B cell (primary cell): ENCODE measurements around the gene SLC4A5. TPM values are rescaled to one million over a fixed set of nuclear protein-coding genes. Genes with fewer than 3 reads are reported as not detected.

Experiments used
- ATAC-seq: fragments of 200-7000 bp; cut with Tn5 transposase; one replicate; pipeline ENCODE4 v1.10.0; 2021; ENCODE audit warnings: low read depth, mild to moderate bottlenecking, moderate number of reproducible peaks, moderate library complexity
- CTCF ChIA-PET: fragments of 350-600 bp; sonication (Branson Sonifier 250); formaldehyde crosslinking; loops from one replicate; lab custom pipeline; 2021; ENCODE audit warnings: antibody characterized with exemption, inconsistent platforms; lab: Charles Lee
- POLR2A ChIA-PET: fragments of 350-600 bp; sonication (Branson Sonifier 250); formaldehyde crosslinking; loops from one replicate; lab custom pipeline; 2021; ENCODE audit warnings: antibody characterized with exemption; lab: Charles Lee
- DNase-seq: peaks from one replicate; pipeline ENCODE4 v3.0.0; 2013
- H2AFZ ChIP-seq: 2 replicates; pipeline ENCODE4 v1.6.1; 2012; ENCODE audit warnings: mild to moderate bottlenecking, low read depth, low read length; ENCODE audit not compliant: insufficient read depth, poor library complexity, severe bottlenecking
- H3K27ac ChIP-seq, 2 donors: 1 replicate in 1 of 2; 2 replicates in 1 of 2; pipeline ENCODE4 v1.5.1; 2012 to 2013; ENCODE audit warnings: low read length in 2 of 2, mild to moderate bottlenecking in 2 of 2, moderate library complexity in 1 of 2
- H3K27me3 ChIP-seq, 4 experiments: fragments of 200-600 bp in 1 of 4; sonication (generic) in 1 of 4; replicated peaks in 1 of 4; 1 replicate in 2 of 4; 2 replicates in 2 of 4; pipeline versions ENCODE4 v1.6.1 to v1.7.0; 2013 to 2016; ENCODE audit warnings: low read length in 3 of 4, mild to moderate bottlenecking in 2 of 4, mixed read lengths in 1 of 4, moderate library complexity in 1 of 4; ENCODE audit not compliant: insufficient read depth in 4 of 4, control insufficient read depth in 3 of 4; ENCODE audit errors: control extremely low read depth in 1 of 4
- H3K36me3 ChIP-seq, 2 experiments: replicated peaks in 1 of 2; 1 replicate in 1 of 2; 2 replicates in 1 of 2; pipeline versions ENCODE4 v1.6.1 to v1.7.1; 2013; ENCODE audit warnings: low read length in 1 of 2; ENCODE audit not compliant: insufficient read depth in 2 of 2, control insufficient read depth in 1 of 2; ENCODE audit errors: control extremely low read depth in 1 of 2, extremely low read depth in 1 of 2
- H3K4me1 ChIP-seq, 2 donors: fragments of 200-600 bp in 1 of 2; sonication (generic) in 1 of 2; 1 replicate in 1 of 2; 2 replicates in 1 of 2; pipeline versions ENCODE4 v1.5.1 to v1.6.1; 2013 to 2017; ENCODE audit warnings: low read length in 2 of 2; ENCODE audit not compliant: control insufficient read depth in 2 of 2, insufficient read depth in 2 of 2
- H3K4me2 ChIP-seq: replicated peaks from 2 replicates; pipeline ENCODE3; 2012; ENCODE audit warnings: mild to moderate bottlenecking, low read depth, low read length; ENCODE audit not compliant: poor library complexity, severe bottlenecking
- H3K4me3 ChIP-seq, 5 experiments: fragments of 200-600 bp in 1 of 5; sonication (generic) in 1 of 5; 1 replicate in 3 of 5; 2 replicates in 2 of 5; pipeline versions ENCODE4 v1.5.1 to v1.7.0; 2011 to 2016; ENCODE audit warnings: low read length in 4 of 5, mild to moderate bottlenecking in 4 of 5, low read depth in 2 of 5, control low read depth in 1 of 5, moderate library complexity in 1 of 5; ENCODE audit not compliant: insufficient read depth in 1 of 5; ENCODE audit errors: control extremely low read depth in 1 of 5, extremely low read depth in 1 of 5
- H3K79me2 ChIP-seq: fragments of 200-600 bp; sonication (generic); one replicate; pipeline ENCODE4 v1.6.0; 2016; ENCODE audit warnings: low read length; ENCODE audit not compliant: control insufficient read depth, insufficient read depth
- H3K9ac ChIP-seq: fragments of 200-600 bp; sonication (generic); 2 replicates; pipeline ENCODE4 v1.6.1; 2017; ENCODE audit warnings: mild to moderate bottlenecking, low read length, moderate library complexity
- H3K9me3 ChIP-seq, 3 donors: one replicate each; pipeline versions ENCODE4 v1.6.1 to v1.7.1; 2013; ENCODE audit warnings: low read length in 2 of 3; ENCODE audit not compliant: control insufficient read depth in 2 of 3, insufficient read depth in 1 of 3; ENCODE audit errors: control extremely low read depth in 1 of 3
- H4K20me1 ChIP-seq: 2 replicates; pipeline ENCODE4 v1.6.0; 2012; ENCODE audit warnings: mild to moderate bottlenecking, low read length; ENCODE audit not compliant: insufficient read depth, control insufficient read depth, poor library complexity, severe bottlenecking
- H3K27ac Mint-ChIP-seq: one replicate; pipeline ENCODE4 v1.8.0; 2021; ENCODE audit warnings: mixed read lengths
- H3K27me3 Mint-ChIP-seq: one replicate; pipeline ENCODE4 v1.8.0; 2021; ENCODE audit warnings: mixed read lengths
- H3K4me1 Mint-ChIP-seq: one replicate; pipeline ENCODE4 v1.8.0; 2021; ENCODE audit warnings: mixed read lengths
- H3K4me3 Mint-ChIP-seq: one replicate; pipeline ENCODE4 v1.8.0; 2021; ENCODE audit warnings: mixed read lengths
- H3K9me3 Mint-ChIP-seq: one replicate; pipeline ENCODE4 v1.8.0; 2022; ENCODE audit warnings: mixed read lengths; ENCODE audit not compliant: insufficient read depth
- CTCF ChIP-seq: fragments of 200-600 bp; IDR thresholded peaks from one replicate; pipeline ENCODE4 v1.8.0; 2022; ENCODE audit warnings: antibody characterized with exemption, mild to moderate bottlenecking
- EZH2 ChIP-seq: IDR thresholded peaks from 2 replicates; pipeline ENCODE4 v1.6.1; 2012; ENCODE audit warnings: borderline replicate concordance, low read depth, mild to moderate bottlenecking, moderate library complexity, low read length; ENCODE audit not compliant: insufficient read depth, poor library complexity, severe bottlenecking
- WGBS: methylation state at CpG from one replicate; pipeline ENCODE4 v1.1.5; 2013; ENCODE audit warnings: missing lambda C conversion rate; ENCODE audit not compliant: insufficient coverage; 5-methylcytosine and 5-hydroxymethylcytosine counted together
- intact Hi-C: fragments of 100-400 bp; cut with micrococcal nuclease; formaldehyde crosslinking; loops from one replicate; pipeline ENCODE4 v1.10.0; 2022
- polyA plus RNA-seq: library from polyadenylated mRNA; depleted of rRNA; stranded (reverse); fragments of >200 nt; gene quantifications from 2 replicates; pipeline ENCODE4 v1.2.3, GENCODE V29; 2012
- total RNA-seq, 2 donors: library from RNA; stranded (reverse); fragments of 120-200 nt in 1 of 2; gene quantifications; 1 replicate in 1 of 2; 2 replicates in 1 of 2; pipeline versions ENCODE4 v1.2.3 to v1.2.4, GENCODE V29; 2013 to 2022

SLC4A5 gene
- total and polyA plus RNA-seq, 2 donors (not counting 1 experiment from before 2014, with no cell fraction given): 3.3 to 9.7 TPM

GRCh38 chr2:74373221-74373676 lies 30.0 kb upstream of the SLC4A5 start:
- no peaks in the 10 kb centered on the region for H3K27me3 Mint-ChIP-seq
- DNase-seq (no peak), ATAC-seq (no peak)
- Histone ChIP-seq H3K4me3 (no peak overlapping the region), H3K4me1 (no peaks in the 10 kb centered on the region), H4K20me1 (peaks cover 29% of the 10 kb centered on the region), H3K27me3 (no peaks in the 10 kb centered on the region), H3K36me3 (peaks cover 3 to 72% of the 10 kb centered on the region in 2 experiments), H3K9me3 (no peaks in the 10 kb centered on the region), H3K4me2 (no peak overlapping the region), H3K27ac (no peak overlapping the region), H2AFZ (no peak overlapping the region), H3K9ac (no peak overlapping the region), H3K79me2 (no peaks in the 10 kb centered on the region)
- WGBS: 89% methylated on average over 4 of the region's 5 CpGs
- H3K4me3 Mint-ChIP-seq: no peak overlapping the region
- H3K9me3 Mint-ChIP-seq: no peaks in the 10 kb centered on the region
- no peak overlapping the region for H3K27ac Mint-ChIP-seq
- TF ChIP-seq CTCF: no peak
- TF ChIP-seq EZH2: no peak
- no peaks in the 10 kb centered on the region for H3K4me1 Mint-ChIP-seq
- ChIA-PET CTCF (no interaction called here), POLR2A (no interaction called here)
- intact Hi-C loops: no loop called here

- no peak overlapping the region for H3K4me2 ChIP-seq
- Mint-ChIP-seq H3K27me3 (no peaks in the 10 kb centered on the region), H3K9me3 (no peaks in the 10 kb centered on the region), H3K4me3 (no peak overlapping the region), H3K27ac (no peak overlapping the region), H3K4me1 (no peaks in the 10 kb centered on the region)
- no peaks in the 10 kb centered on the region for H3K27me3 ChIP-seq
- no peak overlapping the region for H2AFZ ChIP-seq
- H4K20me1 ChIP-seq: peaks cover 29% of the 10 kb centered on the region
- no peaks in the 10 kb centered on the region for H3K9me3 ChIP-seq
- H3K36me3 ChIP-seq: peaks cover 3 to 74% of the 10 kb centered on the region in 2 experiments
- WGBS: 95% methylated on average over 3 of the region's 6 CpGs
- H3K4me1 ChIP-seq: no peaks in the 10 kb centered on the region
- TF ChIP-seq CTCF (no peak), EZH2 (no peak)
- CTCF ChIA-PET: no interaction called here
- DNase-seq (no peak), ATAC-seq (no peak)
- POLR2A ChIA-PET: no interaction called here
- intact Hi-C loops: no loop called here
- no peaks in the 10 kb centered on the region for H3K79me2 ChIP-seq
- no peak overlapping the region for H3K9ac ChIP-seq
- no peak overlapping the region for H3K27ac ChIP-seq
- H3K4me3 ChIP-seq: no peak overlapping the region
Observed at GRCh38 chr2:74372674-74373073, 29.5 kb upstream of the SLC4A5 start.
